ENCODE data around the gene NME7. TPM values are rescaled to one million over a fixed set of nuclear protein-coding genes. Genes with fewer than 3 reads are reported as not detected.
A peak's percentile ranks its signal among the peaks of the same experiment; 100 is the strongest.

The NME7 gene
- total RNA-seq, 6 experiments from 2014 or later: 2.0 to 6.5 (median 5.3) TPM

DNA sequence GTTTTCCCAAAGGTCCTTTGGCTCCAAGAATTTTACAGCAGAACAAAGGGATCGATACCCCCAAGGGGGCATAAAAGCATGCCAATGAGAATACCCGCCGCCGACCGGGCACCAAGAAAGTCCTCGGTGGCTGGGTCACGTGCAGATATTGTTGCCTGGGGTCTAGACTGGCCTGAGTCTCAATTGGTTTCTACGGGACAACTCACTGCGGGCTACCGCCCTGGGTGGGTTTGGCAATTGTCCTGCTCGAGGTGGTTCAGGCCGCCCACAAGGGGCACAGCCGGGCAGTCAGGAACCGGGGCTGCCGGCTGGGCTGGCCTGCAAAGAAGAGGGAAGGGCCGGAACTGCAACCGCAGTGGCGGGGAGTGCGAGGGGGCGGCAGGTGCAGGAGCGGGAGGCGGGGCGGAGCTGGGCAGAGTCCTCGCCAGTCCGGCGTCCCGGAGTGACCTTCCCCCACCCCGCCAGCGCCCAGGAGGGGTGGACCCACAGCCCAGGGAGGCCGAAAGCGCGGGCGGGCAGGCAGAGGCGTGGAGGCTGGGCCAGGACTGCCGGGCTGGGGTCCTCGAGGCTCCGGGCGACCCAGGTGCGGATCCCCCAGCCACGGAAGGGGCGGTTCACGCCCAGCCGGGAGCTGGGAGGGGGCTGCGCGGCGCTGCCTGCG is 262.0 kb downstream of the NME7 start:
- Histone ChIP-seq H3K36me3 (no peaks in the 10 kb centered on the region), H3K4me1 (peaks cover 0 to 20% (median 5%) of the 10 kb centered on the region in 4 donors), H3K27ac (peak overlapping the region; percentile 83 to 99 (median 97)), H3K4me3 (peak overlapping the region; percentile 60 to 86 (median 86)), H3K9me3 (no peaks in the 10 kb centered on the region), H3K27me3 (no peaks in the 10 kb centered on the region)
- peak; percentile 95 to 97 (median 95) for DNase-seq
- TF ChIP-seq, protein P1, sequence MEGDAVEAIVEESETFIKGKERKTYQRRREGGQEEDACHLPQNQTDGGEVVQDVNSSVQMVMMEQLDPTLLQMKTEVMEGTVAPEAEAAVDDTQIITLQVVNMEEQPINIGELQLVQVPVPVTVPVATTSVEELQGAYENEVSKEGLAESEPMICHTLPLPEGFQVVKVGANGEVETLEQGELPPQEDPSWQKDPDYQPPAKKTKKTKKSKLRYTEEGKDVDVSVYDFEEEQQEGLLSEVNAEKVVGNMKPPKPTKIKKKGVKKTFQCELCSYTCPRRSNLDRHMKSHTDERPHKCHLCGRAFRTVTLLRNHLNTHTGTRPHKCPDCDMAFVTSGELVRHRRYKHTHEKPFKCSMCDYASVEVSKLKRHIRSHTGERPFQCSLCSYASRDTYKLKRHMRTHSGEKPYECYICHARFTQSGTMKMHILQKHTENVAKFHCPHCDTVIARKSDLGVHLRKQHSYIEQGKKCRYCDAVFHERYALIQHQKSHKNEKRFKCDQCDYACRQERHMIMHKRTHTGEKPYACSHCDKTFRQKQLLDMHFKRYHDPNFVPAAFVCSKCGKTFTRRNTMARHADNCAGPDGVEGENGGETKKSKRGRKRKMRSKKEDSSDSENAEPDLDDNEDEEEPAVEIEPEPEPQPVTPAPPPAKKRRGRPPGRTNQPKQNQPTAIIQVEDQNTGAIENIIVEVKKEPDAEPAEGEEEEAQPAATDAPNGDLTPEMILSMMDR (IDR thresholded peaks at IDR 0.05): peak in 1 of 4 donors; percentile 16
- TF ChIP-seq POLR2A (IDR thresholded peaks at IDR 0.05): no peak
- peak; percentile 57 to 81 (median 68) for ATAC-seq
- WGBS (ENCODE audit: insufficient coverage, low coverage, low lambda C conversion rate, missing lambda C conversion rate): 0% methylated on average over 7 of the region's 47 CpGs
- intact Hi-C loops (cut with DNase I): no loop called here

GRCh38 chr1:169105087-169105433 is 262.5 kb downstream of the NME7 start:
- peak overlapping the region in 2 of 3 donors; percentile 86 for H3K4me3 ChIP-seq
- TF ChIP-seq POLR2A (IDR thresholded peaks at IDR 0.05): no peak
- TF ChIP-seq, protein P1 (IDR thresholded peaks at IDR 0.05): no peak
- no peaks in the 10 kb centered on the region for H3K27me3 ChIP-seq
- H3K27ac ChIP-seq: peak overlapping the region in 2 of 3 donors; percentile 97 to 99
- ATAC-seq (no peak), DNase-seq (no peak)
- intact Hi-C loops (cut with DNase I): no loop called here
- H3K36me3 ChIP-seq: no peaks in the 10 kb centered on the region
- H3K9me3 ChIP-seq: no peaks in the 10 kb centered on the region
- peaks cover 0 to 20% (median 5%) of the 10 kb centered on the region in 4 donors for H3K4me1 ChIP-seq
- WGBS (ENCODE audit: insufficient coverage, low coverage, low lambda C conversion rate, missing lambda C conversion rate): 21% methylated on average over 3 of the region's 6 CpGs

DNA sequence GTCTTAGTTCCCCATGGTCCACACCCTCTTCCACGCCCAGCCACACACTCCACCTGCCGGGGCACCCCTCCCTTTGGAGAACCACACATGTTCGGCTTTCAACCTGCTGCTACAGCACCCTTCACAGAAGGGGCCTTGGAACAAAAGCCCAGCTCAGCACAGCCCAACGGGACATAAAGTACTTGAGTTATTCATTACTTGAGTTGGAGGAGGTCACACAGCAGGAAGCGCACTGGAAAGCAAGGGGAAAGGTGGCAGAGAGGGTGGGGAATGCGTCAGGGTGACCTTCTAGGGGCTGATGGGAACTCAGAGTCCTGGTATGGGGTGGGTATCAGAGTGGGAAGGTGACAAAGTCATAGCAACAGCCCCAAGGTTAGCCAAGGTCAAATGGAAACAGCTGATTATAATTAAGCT is 264.1 kb downstream of the NME7 start:
- Histone ChIP-seq H3K4me1 (peaks cover 0 to 20% (median 4%) of the 10 kb centered on the region in 4 donors), H3K4me3 (no peak overlapping the region), H3K27ac (no peak overlapping the region), H3K36me3 (no peaks in the 10 kb centered on the region), H3K27me3 (no peaks in the 10 kb centered on the region), H3K9me3 (no peaks in the 10 kb centered on the region)
- 56% methylated on average over 6 of the region's 6 CpGs for WGBS (ENCODE audit: insufficient coverage, low coverage, low lambda C conversion rate, missing lambda C conversion rate)
- ATAC-seq (no peak), DNase-seq (no peak)
- intact Hi-C loops (cut with DNase I): no loop called here
- TF ChIP-seq, protein P1 (IDR thresholded peaks at IDR 0.05): no peak
- TF ChIP-seq POLR2A (IDR thresholded peaks at IDR 0.05): no peak

DNA sequence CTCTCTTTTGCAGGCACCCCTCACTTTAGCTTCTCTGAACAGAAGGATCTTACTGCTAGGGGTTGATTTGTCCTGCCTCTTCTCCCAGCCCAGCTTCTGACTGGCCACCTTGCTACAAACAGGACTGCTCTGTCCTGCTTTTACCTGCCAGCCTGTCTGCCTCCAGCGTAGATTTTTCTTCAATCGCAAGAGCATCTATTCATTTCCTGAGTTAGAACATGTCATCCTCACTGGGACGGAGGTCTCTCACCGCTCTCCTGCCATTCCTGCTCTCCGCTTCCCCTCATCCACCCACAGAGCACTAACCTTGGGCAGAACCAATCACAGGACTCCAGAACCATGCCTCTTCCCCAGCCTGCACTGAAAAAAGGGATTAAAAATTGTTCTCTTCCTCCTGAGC is 264.6 kb downstream of the NME7 start:
- H3K27ac ChIP-seq: no peak overlapping the region
- TF ChIP-seq, protein P1 (IDR thresholded peaks at IDR 0.05): no peak
- no peak for TF ChIP-seq POLR2A (IDR thresholded peaks at IDR 0.05)
- H3K27me3 ChIP-seq: no peaks in the 10 kb centered on the region
- H3K36me3 ChIP-seq: no peaks in the 10 kb centered on the region
- H3K4me3 ChIP-seq: no peak overlapping the region
- no peaks in the 10 kb centered on the region for H3K9me3 ChIP-seq
- ATAC-seq (no peak), DNase-seq (no peak)
- WGBS (ENCODE audit: insufficient coverage, low coverage, low lambda C conversion rate, missing lambda C conversion rate): 87% methylated on average over 5 of the region's 5 CpGs
- peaks cover 0 to 20% (median 4%) of the 10 kb centered on the region in 4 donors for H3K4me1 ChIP-seq
- intact Hi-C loops (cut with DNase I): no loop called here
